GM19324 (cell line): Measurements from ENCODE around the gene PCDHA8.
"Not testable (repeated sequence)": the region's sequence is repeated elsewhere in the genome, so short reads cannot be mapped to it uniquely, and the experiment has no call there.

Experiments used
- ATAC-seq: cut with Tn5 transposase; IDR thresholded peaks from one replicate; pipeline ENCODE4 v1.9.1; 2021; ENCODE audit warnings: mild to moderate bottlenecking, moderate library complexity; ENCODE audit not compliant: unreplicated experiment, low FRiP score

Gene PCDHA8

DNA sequence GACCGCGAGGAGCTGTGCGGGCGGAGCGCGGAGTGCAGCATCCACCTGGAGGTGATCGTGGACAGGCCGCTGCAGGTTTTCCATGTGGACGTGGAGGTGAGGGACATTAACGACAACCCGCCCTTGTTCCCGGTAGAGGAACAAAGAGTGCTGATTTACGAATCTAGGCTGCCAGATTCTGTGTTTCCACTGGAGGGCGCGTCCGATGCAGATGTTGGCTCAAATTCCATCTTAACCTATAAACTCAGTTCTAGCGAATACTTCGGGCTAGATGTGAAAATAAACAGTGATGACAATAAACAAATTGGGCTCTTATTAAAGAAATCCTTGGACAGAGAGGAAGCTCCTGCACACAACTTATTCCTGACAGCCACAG is 12.6 kb upstream of the PCDHA8 start:
- no peak for ATAC-seq

DNA sequence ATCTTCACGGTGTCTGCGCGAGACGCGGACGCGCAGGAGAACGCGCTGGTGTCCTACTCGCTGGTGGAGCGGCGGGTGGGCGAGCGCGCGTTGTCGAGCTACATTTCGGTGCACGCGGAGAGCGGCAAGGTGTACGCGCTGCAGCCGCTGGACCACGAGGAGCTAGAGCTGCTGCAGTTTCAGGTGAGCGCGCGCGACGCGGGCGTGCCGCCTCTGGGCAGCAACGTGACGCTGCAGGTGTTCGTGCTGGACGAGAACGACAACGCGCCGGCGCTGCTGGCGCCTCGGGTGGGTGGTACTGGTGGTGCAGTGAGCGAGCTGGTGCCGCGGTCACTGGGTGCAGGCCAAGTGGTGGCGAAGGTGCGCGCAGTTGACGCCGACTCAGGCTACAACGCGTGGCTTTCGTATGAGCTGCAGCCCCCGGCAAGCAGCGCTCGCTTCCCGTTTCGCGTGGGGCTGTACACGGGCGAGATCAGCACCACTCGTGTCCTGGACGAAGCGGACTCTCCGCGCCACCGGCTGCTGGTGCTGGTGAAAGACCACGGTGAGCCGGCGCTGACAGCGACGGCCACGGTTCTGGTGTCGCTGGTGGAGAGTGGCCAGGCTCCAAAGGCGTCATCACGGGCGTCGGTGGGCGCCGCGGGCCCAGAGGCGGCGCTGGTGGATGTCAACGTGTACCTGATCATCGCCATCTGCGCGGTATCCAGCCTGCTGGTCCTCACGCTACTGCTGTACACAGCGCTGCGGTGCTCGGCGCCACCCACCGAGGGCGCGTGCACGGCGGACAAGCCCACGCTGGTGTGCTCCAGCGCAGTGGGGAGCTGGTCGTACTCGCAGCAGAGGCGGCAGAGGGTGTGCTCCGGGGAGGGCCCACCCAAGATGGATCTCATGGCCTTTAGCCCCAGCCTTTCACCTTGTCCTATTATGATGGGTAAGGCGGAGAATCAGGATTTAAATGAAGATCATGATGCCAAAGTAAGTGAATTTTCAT is 11.2 kb upstream of the PCDHA8 start:
- ATAC-seq, result not testable (repeated sequence)

DNA sequence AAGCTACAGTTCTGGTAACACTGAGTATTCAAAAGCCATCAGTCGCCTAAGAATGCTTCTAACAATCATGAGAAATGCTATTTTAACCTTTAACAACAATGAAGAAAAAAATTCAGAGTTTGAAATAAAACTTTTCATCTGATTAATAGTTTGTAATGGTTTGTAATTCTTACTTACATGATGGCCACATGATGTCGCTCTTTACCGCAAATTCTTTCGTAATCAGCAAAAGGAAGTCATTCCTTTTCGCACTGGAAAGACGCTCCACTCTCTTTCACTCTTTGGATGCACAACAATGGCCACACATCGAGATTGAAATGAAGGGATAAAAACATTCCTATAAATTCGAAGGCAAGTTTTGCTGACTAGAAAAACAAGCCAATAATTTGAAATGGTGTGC is 7.0 kb upstream of the PCDHA8 start, which contains the start of gene PCDHA7:
PCDHA7 (plus strand) TSS at position 277 of the 400 bp plus-strand sequence; CDS start at position 392, 115 bp downstream.
- ATAC-seq, result no peak

DNA sequence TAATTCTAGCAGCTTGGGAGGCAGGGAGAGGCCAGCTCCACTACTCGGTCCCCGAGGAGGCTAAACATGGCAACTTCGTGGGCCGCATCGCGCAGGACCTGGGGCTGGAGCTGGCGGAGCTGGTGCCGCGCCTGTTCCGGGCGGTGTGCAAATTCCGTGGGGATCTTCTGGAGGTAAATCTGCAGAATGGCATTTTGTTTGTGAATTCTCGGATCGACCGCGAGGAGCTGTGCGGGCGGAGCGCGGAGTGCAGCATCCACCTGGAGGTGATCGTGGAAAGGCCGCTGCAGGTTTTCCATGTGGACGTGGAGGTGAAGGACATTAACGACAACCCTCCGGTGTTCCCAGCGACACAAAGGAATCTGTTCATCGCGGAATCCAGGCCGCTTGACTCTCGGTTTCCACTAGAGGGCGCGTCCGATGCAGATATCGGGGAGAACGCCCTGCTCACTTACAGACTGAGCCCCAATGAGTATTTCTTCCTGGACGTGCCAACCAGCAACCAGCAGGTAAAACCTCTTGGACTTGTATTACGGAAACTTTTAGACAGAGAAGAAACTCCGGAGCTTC is 6.5 kb upstream of the PCDHA8 start:
- not testable (repeated sequence) for ATAC-seq

DNA sequence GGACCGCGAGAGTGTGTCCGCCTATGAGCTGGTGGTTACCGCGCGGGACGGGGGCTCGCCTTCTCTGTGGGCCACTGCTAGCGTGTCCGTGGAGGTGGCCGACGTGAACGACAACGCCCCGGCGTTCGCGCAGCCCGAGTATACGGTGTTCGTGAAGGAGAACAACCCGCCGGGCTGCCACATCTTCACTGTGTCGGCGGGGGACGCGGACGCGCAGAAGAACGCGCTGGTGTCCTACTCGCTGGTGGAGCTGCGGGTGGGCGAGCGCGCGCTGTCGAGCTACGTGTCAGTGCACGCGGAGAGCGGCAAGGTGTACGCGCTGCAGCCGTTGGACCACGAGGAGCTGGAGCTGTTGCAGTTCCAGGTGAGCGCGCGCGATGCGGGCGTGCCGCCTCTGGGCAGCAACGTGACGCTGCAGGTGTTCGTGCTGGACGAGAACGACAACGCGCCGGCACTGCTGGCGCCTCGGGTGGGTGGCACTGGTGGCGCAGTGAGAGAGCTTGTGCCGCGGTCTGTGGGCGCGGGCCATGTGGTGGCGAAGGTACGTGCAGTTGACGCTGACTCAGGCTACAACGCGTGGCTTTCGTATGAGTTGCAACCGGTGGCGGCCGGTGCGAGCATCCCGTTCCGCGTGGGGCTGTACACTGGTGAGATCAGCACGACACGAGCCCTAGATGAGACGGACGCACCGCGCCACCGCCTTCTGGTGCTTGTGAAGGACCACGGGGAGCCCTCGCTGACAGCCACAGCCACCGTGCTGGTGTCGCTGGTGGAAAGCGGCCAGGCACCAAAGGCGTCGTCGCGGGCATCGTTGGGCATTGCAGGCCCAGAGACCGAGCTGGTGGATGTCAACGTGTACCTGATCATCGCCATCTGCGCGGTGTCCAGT is 5.1 kb upstream of the PCDHA8 start:
- no peak for ATAC-seq

DNA sequence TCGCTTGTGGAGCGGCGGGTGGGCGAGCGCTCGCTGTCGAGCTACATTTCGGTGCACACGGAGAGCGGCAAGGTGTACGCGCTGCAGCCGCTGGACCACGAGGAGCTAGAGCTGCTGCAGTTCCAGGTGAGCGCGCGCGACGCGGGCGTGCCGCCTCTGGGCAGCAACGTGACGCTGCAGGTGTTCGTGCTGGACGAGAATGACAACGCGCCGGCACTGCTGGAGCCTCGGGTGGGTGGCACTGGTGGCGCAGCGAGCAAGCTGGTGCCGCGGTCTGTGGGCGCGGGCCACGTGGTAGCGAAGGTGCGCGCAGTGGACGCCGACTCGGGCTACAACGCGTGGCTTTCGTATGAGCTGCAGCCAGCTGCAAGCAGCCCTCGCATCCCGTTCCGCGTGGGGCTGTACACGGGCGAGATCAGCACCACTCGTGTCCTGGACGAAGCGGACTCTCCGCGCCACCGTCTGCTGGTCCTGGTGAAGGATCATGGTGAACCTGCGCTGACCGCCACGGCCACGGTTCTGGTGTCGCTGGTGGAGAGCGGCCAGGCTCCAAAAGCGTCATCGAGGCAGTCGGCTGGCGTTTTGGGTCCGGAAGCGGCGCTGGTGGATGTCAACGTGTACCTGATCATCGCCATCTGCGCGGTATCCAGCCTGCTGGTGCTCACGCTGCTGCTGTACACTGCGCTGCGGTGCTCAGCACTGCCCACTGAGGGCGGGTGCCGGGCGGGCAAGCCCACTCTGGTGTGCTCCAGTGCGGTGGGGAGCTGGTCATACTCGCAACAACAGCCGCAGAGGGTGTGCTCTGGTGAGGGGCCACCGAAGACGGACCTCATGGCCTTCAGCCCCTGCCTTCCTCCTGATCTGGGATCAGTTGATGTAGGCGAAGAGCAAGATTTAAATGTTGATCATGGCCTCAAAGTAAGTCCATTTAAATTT is 2.1 kb downstream of the PCDHA8 start:
- ATAC-seq, result no peak

DNA sequence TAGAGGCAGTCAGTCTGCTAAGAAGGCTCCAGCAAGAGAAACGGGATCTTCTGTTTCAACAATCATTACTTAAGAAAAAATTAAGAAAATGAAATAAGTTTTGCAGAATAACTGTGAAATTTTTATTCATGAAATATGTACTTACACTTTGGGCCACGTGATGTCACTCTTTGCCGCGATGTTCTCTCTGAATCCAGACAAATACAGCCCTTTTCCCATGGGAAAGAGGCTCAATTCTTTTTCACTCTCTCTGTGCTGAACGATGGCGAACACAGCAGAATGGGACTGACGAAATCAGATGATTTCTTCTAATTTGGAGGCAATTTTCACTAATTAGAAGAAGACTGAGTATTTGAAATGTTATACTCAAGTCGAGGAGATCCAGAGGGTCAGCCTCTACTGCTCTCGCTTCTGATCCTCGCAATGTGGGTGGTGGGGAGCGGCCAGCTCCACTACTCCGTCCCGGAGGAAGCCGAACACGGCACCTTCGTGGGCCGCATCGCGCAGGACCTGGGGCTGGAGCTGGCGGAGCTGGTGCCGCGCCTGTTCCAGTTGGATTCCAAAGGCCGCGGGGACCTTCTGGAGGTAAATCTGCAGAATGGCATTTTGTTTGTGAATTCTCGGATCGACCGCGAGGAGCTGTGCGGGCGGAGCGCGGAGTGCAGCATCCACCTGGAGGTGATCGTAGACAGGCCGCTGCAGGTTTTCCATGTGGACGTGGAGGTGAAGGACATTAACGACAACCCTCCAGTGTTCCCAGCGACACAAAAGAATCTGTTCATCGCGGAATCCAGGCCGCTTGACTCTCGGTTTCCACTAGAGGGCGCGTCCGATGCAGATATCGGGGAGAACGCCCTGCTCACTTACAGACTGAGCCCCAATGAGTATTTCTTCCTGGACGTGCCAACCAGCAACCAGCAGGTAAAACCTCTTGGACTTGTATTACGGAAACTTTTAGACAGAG is 7.4 kb downstream of the PCDHA8 start, which contains the start of gene PCDHA9:
PCDHA9 (plus strand) TSS at position 244 of the 964 bp plus-strand sequence; CDS start at position 358, 114 bp downstream.
- not testable (repeated sequence) for ATAC-seq

DNA sequence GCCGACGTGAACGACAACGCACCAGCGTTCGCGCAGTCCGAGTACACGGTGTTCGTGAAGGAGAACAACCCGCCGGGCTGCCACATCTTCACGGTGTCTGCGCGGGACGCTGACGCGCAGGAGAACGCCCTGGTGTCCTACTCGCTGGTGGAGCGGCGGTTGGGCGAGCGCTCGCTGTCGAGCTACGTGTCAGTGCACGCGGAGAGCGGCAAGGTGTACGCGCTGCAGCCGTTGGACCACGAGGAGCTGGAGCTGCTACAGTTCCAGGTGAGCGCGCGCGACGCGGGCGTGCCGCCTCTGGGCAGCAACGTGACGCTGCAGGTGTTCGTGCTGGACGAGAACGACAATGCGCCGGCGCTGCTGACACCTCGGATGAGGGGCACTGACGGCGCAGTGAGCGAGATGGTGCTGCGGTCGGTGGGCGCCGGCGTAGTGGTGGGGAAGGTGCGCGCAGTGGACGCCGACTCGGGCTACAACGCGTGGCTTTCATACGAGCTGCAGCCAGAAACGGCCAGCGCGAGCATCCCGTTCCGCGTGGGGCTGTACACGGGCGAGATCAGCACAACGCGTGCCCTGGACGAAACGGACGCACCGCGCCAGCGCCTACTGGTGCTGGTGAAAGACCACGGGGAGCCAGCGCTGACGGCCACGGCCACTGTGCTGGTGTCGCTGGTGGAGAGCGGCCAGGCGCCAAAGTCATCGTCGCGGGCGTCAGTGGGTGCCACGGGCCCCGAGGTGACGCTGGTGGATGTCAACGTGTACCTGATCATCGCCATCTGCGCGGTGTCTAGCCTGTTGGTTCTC is 9.0 kb downstream of the PCDHA8 start:
- not testable (repeated sequence) for ATAC-seq

DNA sequence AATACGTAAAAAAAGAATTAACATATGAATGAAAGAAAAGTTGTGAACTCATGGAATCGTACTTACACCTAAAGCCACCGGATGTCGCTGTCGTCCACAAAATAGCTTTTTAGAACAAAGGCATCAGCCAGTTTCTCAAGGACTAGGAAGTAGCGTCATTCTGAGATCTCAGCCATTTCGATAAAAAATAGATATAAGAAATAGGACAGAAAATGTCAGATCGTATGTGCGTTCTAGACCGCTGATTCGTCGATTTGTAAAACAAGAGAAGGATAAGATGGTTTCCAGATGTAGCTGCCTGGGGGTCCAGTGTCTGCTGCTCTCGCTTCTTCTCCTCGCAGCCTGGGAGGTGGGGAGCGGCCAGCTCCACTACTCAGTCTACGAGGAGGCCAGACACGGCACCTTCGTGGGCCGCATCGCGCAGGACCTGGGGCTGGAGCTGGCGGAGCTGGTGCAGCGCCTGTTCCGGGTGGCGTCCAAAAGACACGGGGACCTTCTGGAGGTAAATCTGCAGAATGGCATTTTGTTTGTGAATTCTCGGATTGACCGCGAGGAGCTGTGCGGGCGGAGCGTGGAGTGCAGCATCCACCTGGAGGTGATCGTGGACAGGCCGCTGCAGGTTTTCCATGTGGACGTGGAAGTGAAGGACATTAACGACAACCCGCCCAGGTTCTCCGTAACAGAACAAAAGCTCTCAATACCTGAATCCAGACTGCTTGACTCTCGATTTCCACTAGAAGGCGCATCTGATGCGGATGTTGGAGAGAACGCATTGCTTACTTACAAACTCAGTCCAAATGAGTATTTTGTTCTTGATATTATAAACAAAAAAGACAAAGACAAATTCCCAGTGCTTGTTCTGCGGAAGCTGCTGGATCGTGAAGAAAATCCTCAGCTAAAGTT is 15.0 kb downstream of the PCDHA8 start, which contains the start of gene PCDHA10:
PCDHA10 (plus strand) TSS at position 126 of the 903 bp plus-strand sequence; CDS start at position 278, 152 bp downstream.
- no peak for ATAC-seq

DNA sequence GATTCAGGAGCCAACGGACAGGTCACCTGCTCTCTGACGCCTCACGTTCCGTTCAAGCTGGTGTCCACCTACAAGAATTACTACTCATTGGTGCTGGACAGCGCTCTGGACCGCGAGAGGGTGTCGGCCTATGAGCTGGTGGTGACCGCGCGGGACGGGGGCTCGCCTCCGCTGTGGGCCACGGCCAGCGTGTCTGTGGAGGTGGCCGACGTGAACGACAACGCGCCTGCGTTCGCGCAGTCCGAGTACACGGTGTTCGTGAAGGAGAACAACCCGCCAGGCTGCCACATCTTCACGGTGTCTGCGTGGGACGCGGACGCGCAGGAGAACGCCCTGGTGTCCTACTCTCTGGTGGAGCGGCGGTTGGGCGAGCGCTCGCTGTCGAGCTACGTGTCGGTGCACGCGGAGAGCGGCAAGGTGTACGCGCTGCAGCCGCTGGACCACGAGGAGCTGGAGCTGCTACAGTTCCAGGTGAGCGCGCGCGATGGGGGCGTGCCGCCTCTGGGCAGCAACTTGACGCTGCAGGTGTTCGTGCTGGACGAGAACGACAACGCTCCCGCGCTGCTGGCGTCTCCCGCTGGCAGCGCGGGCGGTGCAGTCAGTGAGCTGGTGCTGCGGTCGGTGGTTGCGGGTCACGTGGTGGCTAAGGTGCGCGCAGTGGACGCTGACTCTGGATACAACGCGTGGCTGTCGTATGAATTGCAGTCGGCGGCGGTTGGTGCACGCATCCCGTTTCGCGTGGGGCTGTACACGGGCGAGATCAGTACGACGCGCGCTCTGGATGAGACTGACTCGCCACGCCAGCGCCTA is 16.4 kb downstream of the PCDHA8 start:
- no peak for ATAC-seq

DNA sequence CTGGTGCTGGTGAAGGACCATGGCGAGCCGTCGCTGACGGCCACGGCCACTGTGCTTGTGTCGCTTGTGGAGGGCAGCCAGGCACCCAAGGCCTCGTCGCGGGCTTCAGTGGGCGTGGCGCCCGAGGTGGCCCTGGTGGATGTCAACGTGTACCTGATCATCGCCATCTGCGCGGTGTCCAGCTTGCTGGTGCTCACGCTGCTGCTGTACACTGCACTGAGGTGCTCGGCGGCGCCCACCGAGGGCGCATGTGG is 16.9 kb downstream of the PCDHA8 start:
- ATAC-seq, result no peak

DNA sequence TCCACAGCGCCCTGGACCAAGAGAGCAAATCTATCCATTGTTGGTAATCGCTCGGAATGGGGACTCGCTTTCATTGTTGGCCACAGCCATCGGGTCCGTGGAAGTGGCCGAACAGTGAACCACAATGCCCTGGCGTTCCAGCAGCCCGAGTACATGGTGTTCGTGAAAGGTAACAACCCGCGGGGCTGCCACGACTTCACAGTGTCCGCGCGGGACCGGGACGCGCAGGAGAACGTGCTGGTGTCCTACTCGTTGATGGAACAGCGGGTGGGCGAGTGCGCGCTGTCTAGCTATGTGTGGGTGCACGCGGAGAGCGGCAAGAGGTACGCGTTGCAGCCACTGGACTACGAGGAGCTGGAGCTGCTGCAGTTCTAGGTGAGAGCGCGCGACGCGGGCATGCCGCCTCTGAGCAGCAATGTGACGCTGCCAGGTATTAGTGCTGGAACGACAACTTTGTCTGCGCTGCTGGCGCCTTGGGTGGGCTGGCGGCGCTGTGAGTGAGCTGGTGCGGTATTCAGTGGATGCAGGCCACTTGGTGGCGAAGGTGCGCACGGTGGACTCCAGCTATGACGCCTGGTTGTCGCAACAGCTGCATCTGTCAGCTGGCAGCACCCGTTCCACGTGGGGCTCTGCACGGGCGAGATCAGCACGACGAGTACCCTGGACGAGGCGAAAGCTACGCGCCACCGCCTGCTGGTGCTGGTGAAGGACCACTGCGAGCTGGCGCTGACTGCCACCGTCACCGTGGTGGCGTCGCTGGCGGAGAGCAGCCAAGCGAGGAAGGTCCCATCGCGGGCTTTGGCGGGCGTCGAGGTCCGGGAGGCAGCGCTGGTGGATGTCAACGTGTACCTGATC is 21.7 kb downstream of the PCDHA8 start:
- ATAC-seq, result no peak

DNA sequence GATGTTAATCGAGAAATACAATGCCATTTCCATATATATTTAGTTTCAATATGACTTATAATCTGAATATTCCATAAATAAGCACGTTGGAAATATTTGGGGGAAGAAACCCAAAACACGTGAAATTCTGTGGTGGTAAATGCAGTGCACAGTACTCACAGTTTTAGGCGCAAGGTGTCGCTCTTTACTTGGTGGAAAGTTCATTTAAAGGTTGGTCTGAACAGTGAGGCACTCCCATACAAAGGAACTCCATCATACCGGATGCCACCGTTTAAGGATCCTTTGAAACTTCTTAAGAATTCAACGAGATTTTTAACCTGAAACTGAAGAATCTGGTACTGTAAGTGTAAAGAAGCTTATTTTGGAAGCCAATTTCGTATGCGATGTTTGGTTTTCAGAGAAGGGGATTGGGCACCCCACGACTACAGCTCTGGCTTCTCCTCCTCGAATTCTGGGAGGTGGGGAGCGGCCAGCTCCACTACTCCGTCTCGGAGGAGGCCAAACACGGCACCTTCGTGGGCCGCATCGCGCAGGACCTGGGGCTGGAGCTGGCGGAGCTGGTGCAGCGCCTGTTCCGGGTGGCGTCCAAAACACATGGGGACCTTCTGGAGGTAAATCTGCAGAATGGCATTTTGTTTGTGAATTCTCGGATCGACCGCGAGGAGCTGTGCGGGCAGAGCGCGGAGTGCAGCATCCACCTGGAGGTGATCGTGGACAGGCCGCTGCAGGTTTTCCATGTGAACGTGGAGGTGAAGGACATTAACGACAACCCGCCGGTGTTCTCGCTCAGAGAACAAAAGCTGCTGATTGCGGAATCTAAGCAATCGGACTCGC is 28.0 kb downstream of the PCDHA8 start, which contains the start of gene PCDHA11:
PCDHA11 (plus strand) TSS at position 237 of the 834 bp plus-strand sequence; CDS start at position 384, 147 bp downstream.
- ATAC-seq, result no peak

DNA sequence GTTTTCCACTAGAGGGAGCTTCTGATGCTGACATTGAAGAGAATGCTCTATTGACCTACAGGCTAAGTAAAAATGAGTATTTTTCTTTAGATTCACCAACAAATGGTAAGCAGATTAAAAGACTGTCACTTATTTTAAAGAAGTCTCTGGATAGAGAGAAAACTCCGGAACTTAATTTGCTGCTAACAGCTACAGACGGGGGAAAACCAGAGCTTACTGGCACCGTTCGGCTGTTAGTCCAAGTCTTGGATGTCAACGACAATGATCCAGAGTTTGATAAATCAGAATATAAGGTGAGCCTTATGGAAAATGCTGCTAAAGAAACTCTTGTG is 28.5 kb downstream of the PCDHA8 start:
- no peak for ATAC-seq
